Kasumi-1 (cell line): ENCODE results near the gene MRPS14.
"Not testable (repeated sequence)": the region's sequence is repeated elsewhere in the genome, so short reads cannot be mapped to it uniquely, and the experiment has no call there.

Experiments
- DNase-seq, 2 experiments: peaks; one replicate each; lab custom pipeline; 2025; lab: John Stamatoyannopoulos, UW

The MRPS14 gene

DNA sequence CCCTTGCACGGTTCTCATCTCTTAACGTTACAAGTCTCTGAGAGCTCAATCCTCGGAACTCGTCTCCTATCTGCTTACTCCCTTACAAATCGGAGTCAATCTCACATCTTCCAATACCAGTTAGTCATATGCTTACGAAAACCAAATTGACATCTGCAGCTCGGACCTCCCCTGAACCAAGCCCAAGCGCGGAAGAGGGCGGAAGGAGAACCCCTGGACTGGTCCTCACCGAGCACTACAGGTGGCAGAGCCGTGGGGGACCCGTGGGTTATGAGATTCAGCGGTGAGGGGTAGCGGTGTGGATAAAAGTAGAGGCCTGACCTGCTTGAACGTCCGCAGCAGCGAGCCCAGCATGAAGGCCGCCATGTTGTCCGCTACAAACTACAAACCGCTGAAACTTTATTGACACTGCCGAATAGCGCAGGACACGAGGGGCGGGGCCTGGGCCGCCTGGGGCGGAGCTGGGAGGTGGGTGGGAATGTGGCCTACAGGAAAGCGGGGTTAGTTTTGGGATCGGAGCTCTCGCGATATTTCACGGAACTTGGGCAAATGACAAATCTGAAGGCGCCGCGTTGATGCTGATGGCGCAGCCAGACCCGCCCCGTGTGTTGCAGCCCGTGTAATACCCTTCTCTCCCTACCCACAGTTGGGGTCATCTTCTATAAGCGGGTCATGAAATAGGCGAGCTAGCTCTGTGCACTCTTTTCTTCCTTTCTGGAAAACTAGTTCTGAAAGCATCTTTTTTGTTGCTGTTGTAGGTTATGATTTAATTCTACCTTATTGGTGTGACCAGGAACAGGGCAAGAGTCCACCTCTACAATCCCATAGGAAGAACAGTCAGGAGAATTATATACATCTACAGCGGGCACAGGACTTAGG lies at the start of gene MRPS14:
MRPS14 (minus strand) TSS at position 383 of the 879 bp plus-strand sequence; CDS start at position 366, 17 bp downstream.
- DNase-seq = peak; percentile 95 to 96

DNA sequence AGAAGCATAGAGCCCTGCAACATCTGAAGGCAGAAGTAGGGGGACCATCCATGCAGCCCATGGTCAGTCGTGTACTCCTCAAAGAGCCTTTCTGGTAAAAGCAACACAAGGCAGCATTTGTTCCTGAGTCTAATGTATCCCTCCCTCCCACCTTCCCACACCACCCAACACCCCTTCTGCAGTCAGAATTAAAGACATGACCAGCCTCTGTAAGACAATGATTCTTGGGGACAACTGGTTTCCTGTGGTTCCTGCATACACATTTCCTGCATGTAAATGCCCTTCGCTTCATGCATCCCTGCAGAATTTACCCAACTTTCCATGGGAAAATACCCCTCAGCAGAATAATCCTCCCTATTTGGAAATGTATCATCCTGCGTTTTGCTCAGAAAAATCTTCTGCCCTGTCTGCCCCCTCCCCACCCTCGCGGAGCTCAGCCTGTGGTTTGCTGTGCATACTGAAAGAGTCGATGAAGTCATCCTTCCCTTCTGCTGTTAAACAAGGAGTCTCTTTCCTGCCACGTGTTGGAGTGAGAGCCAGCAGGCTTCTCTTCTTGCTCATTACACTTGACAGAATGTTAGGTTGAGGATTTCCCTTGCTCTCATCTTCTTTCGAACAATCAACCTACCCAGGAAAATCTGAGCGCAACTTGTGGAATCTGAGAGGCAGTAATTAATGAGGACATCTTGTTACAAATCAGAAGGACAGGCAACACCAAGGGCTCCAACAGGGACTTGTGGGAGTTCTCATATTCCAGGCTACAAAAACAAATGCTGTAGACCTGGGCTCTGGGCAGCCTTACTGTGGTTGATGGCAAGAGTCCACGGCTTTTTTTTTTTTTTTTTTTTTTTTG lies 49.1 kb upstream of the MRPS14 start:
- DNase-seq = peak; percentile 85 to 86

DNA sequence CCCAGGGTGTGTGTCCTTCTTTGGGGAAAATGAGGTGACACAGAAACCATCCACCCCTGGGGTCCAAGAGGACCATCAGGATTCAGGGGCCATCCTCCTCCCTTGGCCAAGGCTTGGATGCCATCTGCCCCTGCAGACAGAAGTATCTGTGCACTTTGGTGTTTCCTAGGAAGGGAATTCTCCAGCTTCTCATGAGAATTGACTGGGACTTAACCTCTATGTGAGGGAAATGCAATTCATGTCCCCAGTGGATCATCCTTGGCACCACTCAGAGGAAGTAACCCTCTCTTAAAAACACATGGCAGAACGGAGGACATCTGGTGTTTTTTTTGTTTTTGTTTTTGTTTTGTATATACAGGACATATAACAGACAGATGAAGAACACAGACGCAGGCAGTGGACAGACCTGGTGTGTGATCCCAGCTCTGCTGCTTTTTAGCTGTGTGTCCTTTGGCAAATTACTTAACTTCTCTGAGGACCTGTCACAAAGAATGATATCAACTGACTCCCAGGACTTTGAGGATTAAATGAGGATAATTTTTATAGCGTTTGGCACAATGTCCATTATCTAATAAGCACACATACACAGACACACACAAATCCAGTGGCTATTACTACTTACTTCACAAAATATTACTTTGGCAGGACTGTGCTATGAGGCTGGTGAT lies 48.2 kb upstream of the MRPS14 start:
- no peak for DNase-seq

DNA sequence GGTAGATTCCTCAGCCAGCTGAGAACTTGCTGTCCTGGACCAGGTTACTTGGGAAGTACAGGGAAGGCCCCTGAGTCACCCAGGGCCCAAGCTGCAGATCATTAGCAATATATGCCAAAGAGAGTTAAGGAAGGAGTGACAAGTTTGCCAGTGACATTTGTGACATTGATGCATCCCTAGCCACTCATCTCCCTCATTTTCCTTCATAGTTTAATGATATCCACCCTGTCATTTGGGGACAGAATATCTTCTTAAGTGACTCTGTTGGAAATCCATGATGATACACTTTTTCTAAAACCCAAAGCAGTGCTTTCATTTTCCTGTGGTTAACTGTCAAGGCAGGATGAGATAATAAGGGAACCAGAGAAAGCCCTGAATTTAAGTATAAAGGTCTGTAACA lies 47.6 kb upstream of the MRPS14 start:
- no peak for DNase-seq

DNA sequence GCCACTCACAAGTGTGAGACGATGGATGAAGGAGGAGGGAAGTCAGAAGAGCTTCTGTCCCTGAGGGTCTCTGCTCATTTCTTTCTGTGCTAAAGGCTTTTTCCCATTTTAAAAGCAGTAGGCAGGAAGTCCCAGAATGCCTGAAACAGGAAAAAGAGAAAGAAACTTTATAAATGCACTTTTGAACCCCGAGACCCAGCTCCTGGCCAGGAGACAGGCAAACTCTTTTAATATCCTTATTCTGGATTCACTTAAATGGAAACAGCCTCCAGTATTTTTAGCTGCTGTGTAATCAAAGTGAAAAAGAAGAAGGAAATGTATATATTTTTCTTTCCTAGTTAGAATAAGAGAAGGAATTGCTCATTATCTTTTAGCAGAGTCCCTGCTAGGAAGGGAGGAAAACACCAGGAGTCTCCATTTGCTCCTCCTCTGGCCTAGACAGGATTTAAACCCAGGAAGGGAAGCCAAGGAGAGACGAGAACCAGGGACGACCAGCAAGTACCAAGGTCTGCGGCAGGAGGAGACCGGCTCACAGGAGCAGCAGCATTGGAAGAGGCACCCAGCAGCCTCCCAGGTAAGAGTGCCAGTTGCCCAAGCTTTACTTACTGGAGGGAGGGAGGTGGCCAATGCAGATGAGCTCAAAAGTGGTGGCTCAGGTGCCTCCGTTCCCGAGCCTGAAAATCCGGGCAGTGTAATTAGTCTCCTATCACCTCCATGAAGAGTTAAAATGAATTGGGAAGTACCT lies 44.3 kb upstream of the MRPS14 start, which contains the start of gene TNN:
TNN (plus strand) TSS at position 472 of the 745 bp plus-strand sequence. CDS start 9,586 bp downstream, outside the sequence.
- DNase-seq = no peak

DNA sequence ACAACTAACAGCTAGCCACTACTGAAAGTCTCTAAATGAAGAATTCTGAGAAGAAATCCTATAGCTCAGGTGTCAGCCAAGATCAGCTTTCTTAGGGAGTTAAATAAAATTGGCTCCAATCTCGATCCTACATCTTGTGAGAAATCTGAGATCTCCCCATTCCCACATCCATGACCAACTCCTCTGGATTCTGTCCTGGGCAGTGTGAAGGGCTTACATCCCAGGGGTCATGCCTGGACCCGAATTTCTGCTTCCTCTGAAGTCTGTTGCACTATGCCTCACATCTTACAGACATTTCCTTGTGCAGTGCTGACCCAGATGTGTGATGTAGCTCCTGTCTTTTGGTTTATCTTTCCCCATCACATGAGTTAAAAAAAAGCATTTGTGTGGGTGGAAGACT lies 39.6 kb upstream of the MRPS14 start:
- DNase-seq = no peak

DNA sequence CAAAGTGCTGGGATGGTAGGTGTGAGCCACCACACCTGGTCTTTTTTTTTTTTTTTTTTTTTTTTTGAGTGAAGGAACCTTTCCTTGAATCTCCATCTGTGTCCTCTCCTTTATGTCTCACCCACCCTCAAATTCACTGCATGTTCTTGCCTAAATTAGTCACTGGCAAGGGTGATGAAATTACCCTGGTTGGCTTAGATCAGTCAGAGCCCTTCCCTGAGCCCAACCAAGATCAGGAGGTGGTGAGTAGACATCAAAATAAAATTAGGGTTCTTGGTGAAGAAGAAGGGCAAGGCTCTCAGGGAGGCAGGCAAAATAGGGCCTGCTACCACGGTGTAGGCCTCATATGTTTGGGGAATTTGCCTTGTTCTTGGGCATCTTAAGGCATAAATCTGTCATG lies 39.1 kb upstream of the MRPS14 start:
- no peak for DNase-seq

DNA sequence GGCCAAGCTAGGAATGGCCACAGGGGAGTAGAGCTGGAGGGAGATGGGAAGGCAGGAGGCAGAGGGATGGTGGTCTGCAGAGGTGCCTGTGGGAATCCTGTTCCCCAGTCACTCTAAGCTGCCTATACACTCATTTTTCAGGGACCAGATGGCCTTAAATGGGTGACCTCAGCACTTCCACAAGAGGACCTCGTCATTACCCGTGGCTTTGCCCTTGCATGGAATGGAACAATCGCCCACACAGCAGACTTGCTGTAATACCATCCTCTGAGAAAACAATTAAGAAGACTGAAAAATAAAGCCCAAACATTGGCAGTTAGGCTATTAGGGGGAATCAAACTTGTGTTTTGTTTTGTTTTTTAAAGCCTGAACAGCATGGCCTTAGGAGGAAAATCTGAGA lies 31.5 kb upstream of the MRPS14 start:
- no peak for DNase-seq

DNA sequence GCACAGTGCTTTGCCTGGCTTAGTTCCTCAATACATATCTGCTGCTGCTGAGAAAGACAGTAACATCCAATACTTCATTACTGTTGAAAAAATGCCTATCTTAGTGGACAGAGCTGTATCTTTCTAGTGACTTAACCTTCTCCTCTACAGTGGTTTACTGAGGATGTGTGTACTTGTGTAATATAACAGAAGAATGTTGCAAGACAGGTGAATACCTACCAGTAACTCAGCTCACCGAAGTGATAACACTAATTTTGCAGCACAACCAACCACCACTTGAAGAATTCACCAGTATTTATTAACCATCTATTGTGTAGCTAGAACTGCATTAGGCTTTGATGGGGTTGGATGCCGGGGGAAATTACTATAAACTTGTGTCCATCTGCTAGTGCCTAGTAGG lies 27.8 kb upstream of the MRPS14 start:
- DNase-seq = no peak

DNA sequence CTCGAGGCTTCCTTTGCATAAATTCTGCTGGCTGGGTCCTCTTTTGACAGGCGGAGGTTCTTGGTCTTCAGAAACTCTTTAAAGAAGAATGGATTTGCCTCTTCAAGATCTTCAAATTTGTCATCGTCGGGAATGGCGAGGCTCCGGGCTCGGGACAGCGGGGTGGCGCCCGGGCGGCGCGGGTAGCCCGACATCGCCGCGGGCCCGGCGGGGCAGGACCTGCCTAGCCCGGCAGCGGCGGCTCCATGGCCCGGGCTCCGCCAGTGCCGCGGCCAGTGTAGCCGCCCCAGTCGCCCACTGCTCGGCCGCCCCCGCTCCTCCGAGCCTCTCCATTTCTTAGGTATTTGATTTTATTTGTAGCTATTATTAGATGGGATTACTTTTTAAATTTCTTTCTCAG lies 22.3 kb upstream of the MRPS14 start:
- no peak for DNase-seq

DNA sequence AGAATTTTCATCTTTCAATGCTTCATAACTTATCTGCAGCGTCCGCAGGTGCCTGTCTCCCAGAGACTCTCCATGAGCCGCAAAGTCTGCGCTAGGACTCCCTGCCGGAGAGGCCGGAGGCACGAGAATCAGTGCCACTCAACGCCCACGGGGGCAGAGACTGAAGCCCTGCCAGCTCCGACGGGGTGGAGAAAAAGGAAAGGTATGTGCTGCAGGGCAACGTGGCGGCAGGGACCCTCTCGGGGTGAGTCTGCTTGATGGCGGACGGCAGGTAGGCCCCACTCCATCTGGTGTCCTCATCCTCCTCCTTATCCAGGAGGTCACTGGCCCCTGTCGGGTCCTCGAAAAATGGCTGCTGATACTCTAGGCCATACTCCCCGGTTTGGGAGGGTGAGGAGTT lies 21.9 kb upstream of the MRPS14 start:
- no peak for DNase-seq

DNA sequence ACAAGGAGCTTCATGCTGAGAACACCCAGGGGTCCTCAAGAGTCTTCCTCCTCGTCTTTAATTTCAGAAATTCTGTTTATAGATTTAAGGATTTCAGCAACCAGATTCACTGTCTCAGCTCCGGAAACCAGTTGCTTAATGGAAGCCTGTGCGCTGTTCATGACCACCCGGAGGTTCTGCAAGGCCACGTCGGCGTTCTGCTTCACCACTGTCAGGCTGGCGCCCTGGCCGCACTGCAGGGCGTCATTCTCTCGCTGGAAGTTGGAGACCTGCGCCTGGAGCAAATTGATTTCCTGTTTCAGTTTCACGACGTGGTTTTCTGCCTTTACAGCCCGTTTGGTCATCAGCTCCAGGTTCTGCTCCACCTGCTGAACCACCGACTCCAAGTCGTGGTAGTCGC lies 21.4 kb upstream of the MRPS14 start:
- not testable (repeated sequence) for DNase-seq

DNA sequence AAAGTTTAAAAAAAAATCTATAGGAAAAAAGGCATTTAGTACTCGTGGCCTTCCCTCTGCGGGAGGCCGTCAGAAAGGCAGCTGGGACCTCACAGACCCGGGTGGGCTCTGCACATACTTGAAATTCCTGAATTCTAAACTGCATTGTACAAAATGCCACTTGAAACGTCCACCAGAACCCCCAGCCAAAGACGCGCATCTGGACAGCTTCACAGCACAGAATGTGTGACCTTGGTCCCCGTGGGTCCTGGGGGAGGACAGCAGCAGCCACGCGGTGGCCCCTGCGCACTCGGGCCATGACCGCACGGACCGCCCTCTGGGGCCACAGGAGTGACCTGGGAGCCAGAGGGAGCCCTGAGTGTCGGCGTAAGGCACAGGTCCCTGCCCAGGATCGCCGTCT lies 20.6 kb upstream of the MRPS14 start:
- DNase-seq = no peak

DNA sequence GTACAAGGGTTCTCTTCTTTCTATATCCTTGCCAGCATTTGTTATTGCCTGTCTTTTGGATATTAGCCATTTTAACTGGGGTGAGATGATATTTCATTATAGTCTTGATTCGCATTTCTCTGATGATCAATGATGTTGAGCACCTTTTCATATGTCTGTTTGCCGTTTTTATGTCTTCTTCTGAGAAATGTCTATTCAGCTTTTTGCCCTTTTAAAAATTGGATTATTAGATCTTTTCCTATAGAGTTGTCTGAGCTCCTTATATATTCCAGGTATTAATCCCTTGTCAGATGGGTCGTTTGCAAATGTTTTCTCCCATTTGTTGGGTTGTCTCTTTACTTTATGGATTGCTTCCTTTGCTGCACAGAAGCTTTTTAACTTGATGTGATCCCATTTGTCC lies 19.4 kb upstream of the MRPS14 start:
- no peak for DNase-seq

DNA sequence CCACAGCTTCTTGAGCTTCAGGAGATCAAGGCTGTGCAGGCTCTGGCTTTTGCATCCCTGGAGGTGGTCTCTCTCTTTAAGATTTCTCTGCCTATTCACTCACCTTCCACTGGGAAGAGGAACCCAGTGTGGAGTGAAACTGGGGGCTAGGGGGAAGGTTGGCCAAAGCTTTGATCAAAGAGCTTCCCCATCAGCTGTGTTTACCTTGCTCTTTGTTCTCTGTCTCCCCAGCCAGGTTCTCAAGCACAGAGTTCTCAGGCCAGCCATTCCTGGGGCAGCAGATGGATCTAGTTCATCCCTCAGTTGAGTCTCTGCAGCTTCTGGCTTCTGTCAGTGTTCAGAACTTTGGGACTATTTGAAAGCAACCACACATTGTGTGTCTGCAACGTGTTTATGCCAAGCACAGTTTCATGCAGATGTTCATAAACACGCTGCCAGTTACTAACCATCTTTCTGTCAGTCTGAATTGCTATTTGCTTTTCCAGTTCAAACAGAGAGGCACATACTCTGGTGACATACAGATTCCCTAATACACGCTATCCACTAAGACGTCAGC lies 17.2 kb upstream of the MRPS14 start:
- no peak for DNase-seq

DNA sequence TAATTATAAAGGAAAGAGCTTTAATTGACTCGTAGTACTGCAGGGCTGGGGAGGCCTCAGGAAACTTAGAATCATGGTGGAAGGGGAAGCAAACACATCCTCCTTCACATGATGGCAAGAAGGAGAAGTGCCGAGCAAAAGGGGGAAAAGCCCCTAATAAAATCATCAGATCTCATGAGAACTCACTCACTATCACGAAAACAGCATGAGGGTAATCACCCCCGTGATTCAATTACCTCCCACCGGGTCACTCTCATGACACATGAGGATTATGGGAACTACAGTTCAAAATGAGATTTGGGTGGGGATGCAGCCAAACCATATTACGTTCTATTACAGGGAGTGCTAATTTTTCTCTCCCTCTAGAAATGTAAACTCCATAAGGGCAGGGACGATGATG lies 14.2 kb upstream of the MRPS14 start:
- no peak for DNase-seq

DNA sequence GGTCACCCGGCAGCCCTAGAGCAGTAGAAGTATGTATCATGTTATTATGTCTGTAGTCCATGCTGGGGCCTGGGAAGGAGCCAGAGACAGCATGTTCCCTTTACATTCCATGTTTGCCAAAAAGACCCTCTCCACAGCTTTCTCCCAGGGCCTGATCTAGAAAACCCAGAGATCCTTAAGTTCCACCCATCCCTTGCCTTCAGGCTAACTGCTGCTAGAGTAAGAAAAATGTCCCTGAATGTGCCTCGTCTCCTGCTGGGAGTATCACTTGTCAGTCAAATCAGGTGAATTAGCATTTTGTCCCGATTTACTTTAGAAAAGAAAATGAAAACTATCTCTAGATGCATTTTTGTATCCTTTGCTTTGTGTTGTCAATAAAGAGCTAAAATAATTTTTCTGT lies 13.3 kb upstream of the MRPS14 start:
- no peak for DNase-seq

DNA sequence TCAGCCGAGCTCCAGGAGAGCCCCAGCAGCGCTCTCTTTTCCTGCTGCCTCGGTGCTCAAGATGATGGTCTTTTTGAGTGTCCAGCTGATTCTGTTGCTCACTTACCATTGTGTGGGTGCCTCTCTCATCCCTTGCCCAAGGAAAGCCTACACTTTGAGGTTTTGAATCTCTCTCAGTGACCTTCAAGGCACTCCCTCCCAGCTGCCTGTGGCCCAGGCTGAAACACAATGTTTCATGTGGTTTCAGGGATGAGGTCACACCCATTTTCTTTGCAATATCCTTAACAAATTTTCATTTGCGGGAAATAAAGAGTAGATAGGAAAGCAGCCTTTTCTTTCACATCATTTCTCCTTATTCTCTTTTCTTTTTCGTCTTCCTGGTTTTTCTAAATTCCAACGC lies 12.6 kb upstream of the MRPS14 start:
- DNase-seq = no peak

DNA sequence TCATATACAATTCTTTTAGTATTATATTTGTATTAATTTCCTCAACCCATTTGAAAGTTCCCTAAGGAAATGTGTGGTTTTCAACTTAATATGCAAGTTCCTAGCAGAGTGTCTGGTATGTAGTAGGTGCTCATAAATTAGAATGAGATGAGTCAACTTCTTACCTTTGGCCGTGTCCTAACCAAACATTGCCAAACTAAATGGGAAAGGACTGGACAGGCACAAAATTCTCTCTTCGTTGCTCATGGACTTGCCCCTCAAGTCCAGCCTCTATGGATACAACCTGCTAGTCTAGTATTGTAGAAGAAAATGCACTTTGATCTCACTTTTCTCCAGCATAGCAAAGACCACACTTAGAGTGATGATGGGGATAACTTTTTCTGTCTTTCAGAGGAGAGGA lies 11.6 kb upstream of the MRPS14 start:
- no peak for DNase-seq

DNA sequence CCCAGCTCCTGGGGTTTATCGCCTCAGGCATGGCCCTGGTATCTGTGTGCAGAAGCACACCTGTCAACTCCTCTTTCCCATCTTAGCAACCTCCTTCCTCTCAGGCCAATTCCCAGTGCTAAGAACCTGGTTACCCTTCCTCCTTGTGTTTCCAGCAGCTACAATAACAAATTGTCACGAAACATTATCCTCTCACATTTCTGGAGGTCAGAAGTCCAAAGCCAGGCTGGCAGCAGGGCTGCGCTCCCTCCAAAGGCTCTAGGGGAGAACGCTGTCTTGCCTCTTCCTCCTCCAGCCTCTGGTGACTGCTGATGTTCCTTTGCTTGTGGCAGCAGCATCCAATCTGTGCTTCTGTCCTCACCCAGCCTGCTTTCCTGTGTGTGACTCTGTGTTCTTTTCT lies 10.7 kb upstream of the MRPS14 start:
- no peak for DNase-seq

DNA sequence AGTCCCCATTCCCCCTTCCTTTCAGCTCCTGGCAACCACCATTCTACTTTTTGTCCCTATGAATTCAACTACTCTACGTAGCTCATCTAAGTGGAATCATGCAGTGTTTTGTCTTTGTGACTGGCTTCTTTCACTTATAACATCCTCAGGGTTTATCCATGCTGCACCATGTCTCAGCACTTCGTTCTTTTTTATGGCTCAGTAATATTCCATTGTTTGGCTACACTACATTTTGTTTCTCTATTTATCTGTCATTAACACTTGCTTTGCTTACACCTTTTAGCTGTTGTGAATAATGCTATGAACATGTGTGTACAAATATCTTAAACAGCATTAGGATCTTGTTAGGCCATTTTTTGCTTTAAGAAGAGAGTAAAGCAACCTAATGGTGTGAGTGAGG lies 1.5 kb upstream of the MRPS14 start:
- no peak for DNase-seq

DNA sequence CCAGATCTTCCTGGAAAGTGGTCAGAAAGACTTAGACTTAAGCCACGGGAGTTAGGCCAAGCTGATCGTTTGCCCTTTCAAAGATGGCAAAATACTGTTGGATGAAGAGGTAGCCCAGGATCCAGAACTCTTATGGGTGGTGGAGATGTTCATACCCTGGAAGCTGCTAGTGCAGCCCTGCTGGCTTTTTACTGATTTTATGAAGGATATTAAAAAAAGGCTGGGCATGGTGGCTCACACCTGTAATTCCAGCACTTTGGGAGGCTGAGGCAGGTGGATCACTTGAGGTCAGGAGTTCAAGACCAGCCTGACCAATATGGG lies 657 bp upstream of the MRPS14 start:
- not testable (repeated sequence) for DNase-seq
